NCI-H748 (cell line): Measurements from ENCODE around the gene SLC9A5.
A peak's percentile ranks its signal among the peaks of the same experiment; 100 is the strongest.

Experiments used
- DNase-seq: peaks from one replicate; lab custom pipeline; 2025; ENCODE audit not compliant: unreplicated experiment; lab: John Stamatoyannopoulos, UW

SLC9A5 gene

DNA sequence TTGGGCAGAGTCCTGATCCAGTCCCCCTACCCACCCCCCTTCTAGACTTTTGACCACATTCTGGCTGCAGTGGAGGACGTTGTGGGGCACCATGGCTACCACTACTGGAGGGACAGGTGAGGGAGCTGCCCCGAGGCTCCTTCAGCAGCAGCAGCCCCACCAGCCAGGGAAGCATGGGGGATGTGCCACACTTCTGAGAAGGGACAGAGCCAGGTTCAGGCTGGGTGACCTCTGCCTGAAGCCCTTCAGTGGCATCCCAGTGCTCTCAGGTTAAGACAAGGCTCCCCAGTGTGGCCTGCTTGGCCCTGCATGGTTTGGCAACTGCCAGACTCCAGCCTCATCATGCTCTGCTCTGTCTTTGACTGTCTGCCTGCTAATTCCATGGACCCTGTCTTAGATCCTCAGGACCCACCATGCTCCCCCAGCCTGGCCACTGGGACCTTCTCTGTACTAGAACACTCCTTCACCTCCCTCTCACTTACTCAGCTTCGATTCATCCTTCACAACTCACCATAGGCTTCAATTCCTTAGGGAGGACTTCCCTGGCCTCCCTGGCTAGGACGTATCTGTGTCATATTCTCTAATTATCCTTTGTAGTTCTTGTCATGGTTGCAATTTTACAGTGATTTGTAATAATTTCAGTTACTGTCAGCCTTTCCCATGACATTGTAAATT is 8.8 kb downstream of the SLC9A5 start:
- DNase-seq, result no peak

GRCh38 chr16:67258161-67258835 is 9.5 kb downstream of the SLC9A5 start:
- no peak for DNase-seq

GRCh38 chr16:67259705-67260104 is 10.9 kb downstream of the SLC9A5 start:
- no peak for DNase-seq

- peak; percentile 30 for DNase-seq
Measured at GRCh38 chr16:67260426-67261063, 11.8 kb downstream of the SLC9A5 start.

- no peak for DNase-seq
Measured at GRCh38 chr16:67263201-67263600, 14.4 kb downstream of the SLC9A5 start.

DNA sequence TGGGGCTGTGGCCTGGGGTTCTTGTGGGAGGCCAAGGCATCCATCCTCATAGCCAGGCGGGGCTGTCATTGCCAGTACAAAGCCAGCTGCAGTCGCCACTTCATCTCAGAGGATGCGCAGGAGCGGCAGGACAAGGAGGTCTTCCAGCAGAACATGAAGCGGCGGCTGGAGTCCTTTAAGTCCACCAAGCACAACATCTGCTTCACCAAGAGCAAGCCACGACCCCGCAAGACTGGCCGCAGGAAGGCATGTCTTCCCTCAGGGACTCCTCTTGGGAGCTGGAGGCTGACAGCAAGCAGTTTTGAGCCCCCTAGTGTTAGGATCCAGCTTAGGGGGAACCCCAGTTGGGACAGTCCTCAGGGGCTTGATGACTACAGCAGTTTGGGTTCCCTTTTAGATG is 15.5 kb downstream of the SLC9A5 start:
- no peak for DNase-seq

- no peak for DNase-seq
Measured at GRCh38 chr16:67264866-67265265, 16.1 kb downstream of the SLC9A5 start.

DNA sequence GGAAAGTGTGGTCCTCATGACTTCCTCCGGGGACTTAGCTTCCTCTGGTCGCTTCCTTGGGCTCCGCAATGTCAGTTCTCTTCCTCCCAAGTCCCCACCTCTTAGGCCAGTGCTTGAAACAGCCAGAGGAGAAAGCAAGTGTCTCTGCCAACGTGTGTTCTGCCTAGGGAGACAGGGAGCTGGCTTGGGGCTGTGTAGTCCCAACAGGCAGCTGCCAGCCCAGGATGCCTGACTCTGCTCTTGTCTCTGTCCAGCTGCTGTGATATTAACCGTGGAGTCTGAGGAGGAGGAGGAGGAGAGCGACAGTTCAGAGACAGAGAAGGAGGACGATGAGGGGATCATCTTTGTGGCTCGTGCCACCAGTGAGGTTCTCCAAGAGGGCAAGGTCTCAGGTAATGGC is 17.1 kb downstream of the SLC9A5 start:
- DNase-seq, result no peak

DNA sequence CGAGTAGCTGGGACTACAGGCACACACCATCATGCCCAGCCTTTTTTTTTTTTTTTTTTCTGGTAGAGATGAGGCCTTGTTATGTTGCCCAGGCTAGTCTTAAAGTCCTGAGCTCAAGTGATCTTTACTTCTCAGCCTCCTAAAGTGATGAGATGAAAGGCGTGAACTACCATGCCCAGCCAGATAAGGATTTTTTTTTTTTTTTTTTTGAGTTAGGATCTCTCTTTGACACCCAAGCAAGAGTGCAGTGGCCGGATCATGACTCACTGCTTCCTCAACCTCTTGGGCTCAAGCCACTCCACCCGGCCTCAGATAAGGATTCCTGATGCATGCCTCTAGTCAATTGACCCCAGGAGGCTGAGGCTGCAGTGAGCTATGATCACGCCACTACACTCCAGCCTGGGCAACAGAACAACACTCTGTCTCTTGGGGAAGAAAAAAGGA is 19.4 kb downstream of the SLC9A5 start:
- no peak for DNase-seq

- no peak for DNase-seq
Measured at GRCh38 chr16:67269766-67270165, 21.0 kb downstream of the SLC9A5 start.

- DNase-seq, result no peak
Measured at GRCh38 chr16:67270931-67271338, 22.2 kb downstream of the SLC9A5 start.

GRCh38 chr16:67271446-67271845 is 22.7 kb downstream of the SLC9A5 start:
- DNase-seq, result no peak

DNA sequence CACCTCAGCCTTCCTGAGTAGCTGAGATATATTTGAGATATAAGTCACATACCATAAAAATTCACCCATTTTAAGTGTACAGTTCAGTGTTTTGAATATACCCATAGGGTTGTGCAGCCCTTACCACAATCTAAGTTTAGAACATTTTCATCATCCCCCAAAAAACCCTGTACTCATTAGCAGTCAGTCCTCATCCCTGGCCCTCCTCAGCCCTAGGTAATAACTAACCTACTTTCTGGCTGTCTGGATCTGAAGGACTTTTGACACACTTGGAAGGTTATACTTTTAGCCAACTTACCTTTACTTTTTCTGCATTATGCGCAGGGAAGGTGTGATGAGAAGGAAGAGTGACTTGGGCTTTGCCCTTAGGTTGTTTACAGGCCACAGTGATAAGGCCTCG is 26.5 kb downstream of the SLC9A5 start:
- DNase-seq, result no peak

DNA sequence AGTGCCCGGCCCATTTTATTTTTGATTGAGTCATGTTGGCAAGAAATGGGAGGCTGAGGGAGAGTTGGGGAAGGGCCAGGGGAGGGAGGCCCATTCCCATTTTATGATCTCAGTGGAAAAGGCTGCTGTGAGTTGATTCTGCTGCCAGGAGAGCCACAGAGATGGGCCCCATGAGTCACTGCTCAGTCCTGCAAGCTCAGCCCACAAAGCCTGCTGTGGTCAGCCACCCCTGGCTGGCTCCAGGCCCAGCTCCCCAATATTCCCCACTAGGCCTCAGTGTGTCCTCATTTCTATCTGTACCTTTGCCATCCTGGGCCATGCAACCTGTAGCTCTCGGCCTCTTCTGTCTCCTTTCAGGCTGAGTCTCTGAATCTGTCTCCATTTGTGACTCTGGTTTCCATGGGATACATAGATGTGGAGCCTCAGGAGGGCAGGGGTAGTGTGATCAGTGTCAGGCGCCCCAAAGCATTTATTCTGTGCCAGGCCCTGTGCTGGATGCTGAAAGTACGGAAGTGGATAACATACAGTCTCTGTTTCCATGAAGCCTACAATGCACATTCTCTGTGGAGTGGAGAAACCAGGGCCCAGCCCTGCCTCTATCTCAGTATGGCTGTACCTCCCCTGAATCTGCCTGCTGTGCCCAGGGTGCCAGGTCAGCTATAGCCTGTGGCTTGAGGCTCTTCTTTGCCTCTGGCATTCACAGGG is 28.7 kb downstream of the SLC9A5 start:
- DNase-seq, result no peak

DNA sequence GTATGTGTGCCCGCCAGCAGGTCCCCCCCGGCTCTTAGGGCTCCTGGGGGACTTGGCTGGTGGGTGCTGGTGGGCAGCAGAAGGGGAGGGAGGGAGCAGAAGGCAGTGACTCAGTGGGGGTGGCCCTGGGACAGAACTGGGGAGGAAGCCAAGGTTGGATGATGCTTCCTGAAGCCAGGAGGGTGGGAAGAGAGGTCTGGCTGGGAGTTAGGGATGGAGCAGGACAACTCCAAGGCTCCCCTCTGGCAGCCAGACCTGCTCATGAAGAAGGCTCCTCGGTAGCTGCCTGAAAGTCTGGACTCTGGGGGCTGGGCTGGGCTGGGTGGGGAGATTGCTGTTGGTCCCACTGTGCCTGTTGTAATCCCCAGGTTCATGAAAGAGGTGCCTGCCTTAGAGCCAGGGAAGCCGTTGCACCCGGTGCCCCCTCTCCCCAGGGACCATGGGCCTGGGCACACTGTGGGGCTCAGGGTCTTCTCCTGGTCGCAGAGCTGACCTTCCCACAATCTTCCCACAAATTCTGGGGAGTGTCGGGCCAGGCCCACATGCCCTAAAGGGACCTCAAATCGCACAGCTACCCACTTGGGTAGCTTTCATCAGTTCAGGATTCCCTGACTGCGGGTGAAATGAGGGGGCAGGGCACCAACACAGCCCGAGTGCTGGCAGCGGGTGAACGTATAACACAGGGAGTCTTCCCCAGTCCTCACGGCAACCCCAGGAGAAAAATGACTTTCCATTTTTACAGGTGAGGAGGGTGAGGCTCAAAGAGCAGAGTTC is 29.4 kb downstream of the SLC9A5 start:
- no peak for DNase-seq

DNA sequence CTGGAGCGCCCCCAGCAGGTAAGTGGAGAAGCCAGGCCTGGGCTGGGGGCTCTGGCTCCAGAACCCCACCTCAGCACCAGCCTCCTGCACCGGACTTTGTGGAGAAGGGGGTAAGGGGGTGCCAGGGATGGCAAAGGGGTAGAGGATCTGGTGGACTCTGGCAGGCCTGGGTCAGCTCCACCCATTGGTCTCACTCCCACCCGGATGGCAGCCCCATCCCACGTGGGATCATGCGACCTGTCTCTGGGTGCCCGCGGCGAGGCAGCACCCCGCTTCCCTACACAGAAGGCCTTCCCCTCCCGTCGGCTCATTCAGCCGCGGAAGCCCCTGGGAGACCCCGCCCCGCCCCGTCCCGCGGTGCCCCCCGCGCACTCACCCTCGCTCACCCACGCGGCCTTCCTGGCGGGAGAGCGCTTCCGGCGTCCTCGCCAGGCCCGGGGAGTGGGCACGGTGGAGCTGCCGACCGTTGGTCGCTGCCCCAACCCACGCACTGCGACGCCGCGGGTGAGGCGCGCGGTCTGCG is 30.1 kb downstream of the SLC9A5 start:
- peak; percentile 53 for DNase-seq

DNA sequence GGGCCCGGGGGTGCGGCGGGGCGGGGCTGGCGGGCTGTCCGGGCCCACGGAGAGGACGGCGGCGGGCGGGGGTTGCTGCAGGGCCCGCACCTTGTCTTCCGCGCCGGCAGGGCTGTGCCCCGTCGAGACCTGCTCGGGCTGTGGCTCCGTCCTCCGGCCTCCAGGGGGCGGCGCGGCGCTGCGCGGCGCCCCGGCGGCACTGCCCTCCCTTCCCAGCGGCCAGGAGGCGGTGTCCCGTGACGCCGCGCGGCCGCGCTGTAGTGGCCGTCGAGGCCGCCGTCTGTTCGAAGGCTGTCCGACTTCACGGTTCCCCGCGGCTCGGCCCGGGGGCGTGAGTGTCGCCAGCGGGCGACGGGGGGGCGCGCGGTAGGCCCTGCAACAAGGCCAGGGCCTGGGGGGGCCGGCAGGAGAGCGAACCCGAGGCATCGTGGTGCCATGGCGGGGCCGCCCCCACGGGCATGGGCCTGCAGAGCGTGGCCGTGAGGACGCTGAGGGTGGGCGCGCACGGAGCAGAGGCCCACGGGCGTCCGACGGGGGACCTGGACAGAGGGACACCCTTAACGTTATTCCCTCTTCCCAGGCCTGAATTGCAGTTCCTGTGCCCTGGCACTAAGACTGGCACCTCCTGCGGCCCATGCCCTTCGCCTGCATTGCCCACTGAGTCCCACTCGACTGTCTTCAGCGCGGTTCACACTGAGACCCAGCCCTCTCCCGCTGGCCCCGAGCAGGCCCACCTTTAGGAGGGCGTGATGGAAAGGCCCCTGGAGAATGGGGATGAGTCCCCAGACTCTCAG is 30.7 kb downstream of the SLC9A5 start, which contains the start of gene PLEKHG4:
TSS of gene PLEKHG4 (plus strand) at position 237 of the 794 bp plus-strand sequence. CDS start at position 750, 513 bp downstream.
- peak; percentile 75 for DNase-seq

DNA sequence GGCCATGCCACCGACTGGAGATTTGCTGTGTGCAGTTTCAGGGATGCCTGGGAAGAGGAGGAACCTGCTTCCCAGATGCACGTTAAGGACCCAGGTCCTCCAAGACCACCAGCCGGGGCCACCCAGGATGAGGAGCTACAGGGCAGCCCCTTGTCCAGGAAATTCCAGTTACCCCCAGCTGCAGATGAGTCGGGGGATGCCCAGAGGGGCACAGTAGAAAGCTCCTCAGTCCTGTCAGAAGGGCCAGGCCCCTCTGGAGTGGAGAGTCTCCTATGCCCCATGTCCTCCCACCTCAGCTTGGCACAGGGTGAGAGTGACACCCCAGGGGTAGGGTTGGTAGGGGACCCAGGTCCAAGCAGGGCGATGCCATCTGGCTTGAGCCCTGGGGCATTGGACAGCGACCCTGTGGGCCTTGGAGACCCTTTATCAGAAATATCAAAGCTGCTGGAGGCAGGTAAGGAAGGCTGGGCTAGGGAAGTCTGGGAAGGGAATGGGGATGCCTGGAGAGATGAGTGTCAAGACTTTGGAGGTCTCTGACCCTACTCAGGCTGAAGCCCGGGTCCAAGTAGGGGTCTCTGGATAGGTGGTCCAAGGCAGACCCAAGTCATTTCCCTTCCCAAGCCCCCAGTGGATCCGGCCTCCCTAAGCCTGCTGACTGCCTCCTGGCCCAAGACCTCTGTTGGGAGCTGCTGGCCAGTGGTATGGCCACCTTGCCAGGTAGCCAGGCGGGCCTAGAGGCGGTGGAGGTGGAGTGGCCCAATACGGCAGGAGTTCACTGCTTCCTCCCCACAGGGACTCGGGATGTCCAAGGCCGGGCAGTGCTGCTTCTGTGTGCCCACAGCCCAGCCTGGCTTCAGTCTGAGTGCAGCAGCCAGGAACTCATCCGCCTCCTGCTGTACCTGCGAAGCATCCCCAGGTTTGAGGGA is 31.6 kb downstream of the SLC9A5 start:
- no peak for DNase-seq
